Esophagus mucosa (tissue), 1 donor: ENCODE measurements around the gene ATP8B3. TPM values are rescaled to one million over a fixed set of nuclear protein-coding genes. Genes with fewer than 3 reads are reported as not detected.

Experiments used
- ATAC-seq: fragments of 200-7000 bp; cut with Tn5 transposase; one replicate; pipeline ENCODE4 v1.9.1; 2020
- total RNA-seq: library from RNA; stranded (reverse); gene quantifications from one replicate; pipeline ENCODE4 v1.2.4, GENCODE V29; 2023
- donor health status: DM: yes; HTN: yes; CAD: no.

Gene ATP8B3
- total RNA-seq, 1 donor from 2014 or later = 1.8 TPM

DNA sequence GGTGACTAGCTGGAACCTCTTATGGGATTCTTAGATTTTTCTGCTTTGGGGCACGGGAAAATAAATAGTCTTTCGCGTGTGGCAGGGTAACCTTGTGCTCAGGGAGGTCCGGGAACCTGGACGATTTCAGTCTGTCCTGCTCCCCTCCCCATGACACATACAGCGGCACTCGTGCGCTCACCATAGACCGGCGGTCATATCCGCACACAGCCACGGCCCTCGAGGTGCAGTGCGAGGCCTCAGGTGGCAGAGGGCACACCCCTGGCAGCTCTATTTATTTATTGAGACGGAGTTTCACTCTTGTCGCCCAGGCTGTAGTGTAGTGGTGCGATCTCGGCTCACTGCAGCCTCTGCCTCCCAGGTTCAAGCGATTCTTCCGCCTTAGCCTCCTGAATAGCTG, 55.8 kb downstream of the ATP8B3 start:
- ATAC-seq = peak; percentile 29

DNA sequence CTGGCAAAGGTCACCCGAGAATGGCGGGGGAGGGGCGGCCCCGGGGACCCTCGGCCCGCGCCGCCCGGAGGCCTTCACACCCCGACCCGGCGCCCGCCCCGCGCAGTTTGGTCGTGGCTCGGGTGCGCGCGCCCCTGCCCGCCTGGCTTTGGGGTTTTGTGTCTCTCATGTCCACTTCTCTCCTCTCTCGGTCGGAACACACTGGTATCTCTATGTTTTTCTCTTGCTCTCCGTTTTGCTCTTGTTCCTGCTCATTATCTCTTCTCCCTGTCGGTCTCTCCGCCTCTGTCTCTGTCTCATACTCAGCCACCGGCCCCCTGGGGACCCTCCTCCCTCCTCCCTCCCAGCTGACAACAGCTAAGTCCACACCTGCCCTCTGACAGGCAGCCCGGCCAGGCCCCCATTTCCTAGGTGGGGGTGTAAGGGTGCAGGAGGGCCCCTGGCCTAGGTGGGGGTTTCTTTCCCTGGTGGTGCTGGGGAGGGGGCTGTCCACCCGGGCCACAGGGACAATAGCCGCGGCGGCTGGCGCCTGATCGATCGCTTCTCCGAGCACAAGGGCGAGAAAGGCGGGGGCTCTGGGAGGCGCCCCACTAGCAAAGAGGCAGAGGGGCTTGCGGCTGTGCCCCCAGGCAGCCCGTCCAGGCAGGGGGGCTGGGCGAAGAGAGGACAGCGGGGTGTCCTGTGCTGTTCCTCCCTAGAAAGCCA, 56.5 kb downstream of the ATP8B3 start:
- ATAC-seq = no peak

DNA sequence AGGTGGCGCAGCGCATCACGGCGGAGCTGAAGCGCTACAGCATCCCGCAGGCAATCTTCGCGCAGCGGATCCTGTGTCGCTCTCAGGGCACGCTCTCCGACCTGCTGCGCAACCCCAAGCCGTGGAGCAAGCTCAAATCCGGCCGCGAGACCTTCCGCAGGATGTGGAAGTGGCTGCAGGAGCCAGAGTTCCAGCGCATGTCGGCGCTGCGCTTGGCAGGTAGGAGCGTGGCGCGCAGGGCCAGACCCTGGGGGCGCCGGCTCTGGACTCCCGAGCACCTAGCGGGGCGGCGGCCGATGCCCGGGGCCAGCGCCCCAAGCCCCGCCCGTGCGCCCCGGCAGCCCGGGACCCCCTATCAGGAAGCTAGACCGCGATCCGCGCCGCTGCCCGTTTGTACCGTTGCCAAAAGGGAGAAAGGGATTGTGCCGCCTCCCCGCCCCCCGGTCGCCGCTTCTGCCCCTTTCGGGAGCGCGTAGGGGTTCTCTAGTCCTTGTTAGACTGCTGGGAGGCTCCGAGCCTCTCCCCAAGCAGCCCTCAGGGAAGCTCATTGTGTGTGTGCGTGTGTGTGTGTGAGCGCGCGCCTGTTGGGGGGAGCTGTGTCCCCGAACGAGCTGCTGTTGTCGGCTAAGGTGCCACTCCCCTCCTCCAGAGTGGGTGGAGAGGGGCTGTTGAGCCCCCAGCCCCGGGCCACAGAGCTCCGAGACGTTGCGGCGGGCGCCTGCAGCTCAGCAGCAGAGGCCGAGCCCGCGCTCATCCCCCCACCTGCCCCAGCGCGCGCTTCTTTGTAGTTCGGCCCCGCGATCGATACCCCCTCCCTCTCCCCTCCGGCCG, 57.2 kb downstream of the ATP8B3 start:
- no peak for ATAC-seq

DNA sequence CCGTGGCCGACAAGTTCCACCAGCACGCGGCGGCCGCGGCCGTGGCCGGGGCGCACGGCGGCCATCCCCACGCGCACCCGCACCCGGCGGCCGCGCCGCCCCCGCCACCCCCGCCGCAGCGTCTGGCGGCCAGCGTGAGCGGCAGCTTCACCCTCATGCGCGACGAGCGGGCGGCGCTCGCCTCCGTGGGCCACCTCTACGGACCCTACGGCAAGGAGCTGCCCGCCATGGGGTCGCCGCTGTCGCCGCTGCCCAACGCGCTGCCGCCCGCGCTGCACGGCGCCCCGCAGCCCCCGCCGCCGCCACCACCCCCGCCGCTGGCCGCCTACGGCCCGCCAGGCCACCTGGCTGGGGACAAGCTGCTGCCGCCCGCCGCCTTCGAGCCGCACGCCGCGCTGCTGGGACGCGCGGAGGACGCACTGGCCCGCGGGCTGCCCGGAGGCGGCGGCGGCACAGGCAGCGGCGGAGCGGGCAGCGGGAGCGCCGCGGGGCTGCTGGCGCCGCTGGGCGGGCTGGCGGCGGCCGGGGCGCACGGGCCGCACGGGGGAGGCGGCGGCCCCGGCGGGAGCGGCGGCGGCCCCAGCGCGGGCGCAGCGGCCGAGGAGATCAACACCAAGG, 57.9 kb downstream of the ATP8B3 start:
- no peak for ATAC-seq

DNA sequence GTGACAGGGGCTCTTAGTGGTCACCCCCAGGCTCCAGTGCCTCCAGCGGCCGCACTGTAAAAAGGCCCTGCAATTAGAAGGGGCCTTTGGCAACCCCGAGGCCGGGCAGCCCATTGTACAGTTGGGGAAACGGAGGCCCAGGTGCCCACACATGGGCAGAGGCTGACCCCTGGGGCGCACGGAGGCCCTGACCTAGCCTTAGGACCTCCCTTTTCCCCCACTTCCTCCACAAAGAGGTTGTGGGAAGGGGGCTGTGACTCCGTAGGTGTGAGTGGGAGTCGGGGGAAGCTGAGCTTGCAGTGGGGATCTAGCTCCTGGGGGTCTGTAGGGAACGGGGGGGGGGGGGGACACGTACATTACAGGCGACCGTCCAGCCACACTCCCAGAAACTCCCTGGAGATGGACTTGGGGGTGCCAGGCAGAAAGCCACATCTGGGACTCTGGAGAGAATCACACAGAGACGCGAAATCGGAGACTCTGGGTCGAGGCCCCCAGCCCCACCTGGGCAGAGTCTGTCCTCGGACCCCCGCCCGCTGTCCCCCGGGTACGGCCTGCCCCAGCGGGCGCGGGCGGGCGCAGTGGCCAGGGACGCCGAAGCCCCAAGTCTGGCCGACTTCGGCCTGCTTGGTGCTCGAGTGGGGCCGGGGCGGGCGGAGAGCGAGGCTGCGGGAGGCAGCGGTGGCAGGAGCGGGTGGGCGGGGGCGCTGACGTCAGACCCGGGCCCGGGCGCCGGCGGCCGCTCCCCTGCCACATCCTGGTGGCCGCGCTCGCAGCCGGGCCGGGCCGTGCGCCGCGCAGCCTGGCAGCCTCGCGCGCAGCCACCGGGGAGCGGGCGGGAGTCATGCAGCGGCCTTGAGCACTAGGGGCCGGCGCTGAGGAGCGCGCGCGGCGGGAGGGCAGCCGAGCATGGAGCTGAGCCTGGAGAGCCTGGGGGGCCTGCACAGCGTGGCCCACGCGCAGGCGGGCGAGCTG, 59.0 kb downstream of the ATP8B3 start, which contains the start of gene ONECUT3:
Gene ONECUT3, plus strand, starts transcription at position 750 of the 972 bp plus-strand sequence. Its CDS starts 157 bp downstream, at position 907.
- no peak for ATAC-seq

DNA sequence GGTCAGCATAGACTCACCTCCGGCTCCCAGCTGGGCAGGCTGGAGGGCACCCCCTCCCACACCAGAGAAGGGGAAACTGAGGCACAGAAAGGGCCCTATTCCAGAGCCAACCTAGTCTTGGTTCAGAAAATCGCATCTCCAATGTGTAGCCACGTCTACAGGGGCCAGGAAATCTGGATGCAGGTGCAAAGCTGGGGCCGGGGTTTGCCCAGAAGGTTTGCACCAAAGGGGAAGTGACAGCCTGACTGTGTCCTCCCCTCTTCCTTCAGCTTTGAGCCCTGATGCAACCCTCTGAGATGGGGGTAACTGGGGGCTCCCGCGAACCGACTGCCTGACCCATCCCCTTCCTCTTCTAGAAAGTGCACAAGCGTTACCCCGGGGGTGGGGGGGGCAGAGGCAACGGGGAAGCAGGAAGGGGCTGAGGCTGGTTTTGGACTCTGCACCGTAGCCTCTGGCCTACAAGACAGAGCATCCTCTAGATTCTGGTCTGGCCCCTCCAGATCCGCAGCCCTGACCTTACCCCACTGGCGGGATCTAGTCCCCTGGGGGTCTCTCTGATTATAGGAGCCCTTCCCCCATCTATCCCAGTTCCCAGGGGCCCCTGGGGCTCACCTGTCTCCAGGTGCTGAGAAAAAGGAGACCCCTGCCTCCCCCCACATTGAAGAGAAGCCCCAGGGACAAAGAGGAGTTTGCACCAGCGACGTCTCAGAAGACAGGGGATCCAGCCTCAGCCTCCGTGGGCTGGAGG, 59.9 kb downstream of the ATP8B3 start:
- ATAC-seq = no peak

DNA sequence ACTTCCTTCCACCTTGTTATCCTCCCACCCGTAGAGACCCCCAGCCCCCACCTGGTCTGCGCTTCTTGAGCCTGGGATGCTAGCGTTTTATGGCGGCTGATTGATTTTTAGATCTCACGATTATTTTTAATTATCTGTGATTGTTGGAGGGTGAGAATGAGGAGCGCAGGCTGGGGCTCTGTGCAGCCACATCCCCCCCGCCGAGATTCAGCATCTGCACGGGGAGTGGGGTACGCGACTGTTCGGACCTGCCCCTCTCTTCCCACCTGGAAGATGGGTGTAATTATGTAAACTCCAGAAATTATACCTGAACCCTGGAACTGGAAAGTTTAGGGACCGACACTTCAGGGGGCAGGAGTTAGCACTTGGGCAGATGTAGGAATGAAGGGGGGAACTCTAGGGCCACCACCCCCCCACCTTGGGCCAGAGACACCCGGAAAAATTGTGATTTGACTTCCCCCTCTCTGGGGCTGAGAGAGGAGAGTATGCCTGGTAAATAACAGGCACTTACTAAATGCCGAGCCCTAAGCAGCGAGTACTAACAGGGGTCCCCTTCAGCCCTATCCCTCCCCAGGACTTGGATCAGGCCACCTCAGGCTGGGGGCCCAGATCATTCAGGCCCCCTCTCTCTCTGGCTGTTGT, 60.6 kb downstream of the ATP8B3 start:
- ATAC-seq = no peak

DNA sequence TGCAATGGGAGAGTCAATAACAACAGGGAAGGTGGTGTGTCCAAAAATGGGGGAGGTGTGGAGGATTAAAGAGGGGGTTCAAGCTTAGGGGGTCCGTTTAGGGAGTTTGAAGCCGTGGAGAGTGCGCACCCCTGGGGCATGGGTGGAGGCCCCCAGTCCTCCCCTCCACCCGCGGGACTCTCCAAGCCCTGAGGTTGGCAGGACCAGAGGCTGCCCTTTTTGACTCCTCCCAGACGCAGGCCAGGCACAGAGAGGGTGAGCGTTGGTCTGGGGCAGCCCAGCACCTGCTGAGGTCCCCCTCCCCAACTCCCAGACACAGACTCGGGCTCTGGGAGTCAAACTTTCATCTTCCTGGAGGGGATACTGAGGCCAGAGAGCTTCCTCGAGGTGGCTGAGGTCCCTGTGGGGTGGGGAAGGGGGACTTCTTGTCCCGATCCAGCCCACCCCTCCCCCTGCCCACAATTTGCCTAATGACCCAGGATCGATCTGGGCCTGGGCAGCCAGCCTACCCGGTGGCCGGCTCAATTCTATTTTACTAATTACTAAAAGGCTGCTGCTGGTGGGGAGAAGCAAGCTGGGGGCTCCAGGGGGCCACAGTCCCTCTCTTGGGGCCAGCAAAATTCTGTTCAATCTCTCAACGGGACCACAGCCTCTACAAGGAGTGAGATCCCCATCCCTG, 61.6 kb downstream of the ATP8B3 start:
- ATAC-seq = no peak

DNA sequence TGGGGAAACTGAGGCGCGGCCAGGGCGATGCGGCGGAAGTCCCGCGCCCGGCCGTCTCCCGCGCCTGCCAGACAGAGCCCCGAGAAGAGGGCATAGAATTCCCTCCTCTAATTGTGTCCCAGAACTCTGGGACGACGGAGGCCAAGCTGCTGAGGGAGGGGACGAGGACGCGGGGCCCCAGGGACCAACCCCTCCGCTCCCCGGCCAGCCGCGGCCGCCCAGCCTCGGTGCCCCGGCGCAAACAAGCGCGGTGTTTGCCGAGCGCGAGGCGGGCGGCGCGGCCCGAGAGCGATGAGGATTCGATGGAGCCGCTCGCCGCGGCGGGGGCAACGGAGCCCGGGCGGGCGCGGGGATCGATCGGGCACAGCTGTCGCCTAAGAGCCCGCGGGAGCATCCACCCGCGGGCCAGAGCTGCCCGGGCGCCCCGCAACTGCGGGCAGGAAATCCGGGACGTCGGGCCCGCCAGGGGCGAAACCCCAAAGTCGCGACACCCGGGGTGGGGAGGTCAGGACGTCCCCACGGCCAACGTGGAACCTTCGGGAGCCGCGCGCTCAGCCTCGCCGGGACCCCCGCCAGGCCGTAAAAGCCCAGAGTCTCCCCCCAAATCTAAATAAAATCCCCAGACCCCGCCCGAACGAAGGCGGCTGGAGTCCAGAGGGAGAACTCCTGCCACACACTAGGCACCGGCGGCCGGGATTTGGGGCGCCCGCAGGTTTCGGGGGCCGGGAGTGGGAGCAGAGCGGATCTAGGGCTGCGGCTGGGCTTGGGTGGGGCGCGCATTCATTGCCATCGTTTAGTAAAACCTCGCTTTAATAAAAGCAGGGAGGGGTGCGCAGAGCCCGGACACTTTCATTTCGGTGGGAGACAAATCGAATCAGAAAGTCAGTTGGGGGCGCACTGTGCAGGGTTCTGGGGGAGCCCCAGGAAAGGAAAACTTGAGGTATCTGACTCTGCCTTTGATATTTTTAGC, 62.4 kb downstream of the ATP8B3 start:
- ATAC-seq = no peak

DNA sequence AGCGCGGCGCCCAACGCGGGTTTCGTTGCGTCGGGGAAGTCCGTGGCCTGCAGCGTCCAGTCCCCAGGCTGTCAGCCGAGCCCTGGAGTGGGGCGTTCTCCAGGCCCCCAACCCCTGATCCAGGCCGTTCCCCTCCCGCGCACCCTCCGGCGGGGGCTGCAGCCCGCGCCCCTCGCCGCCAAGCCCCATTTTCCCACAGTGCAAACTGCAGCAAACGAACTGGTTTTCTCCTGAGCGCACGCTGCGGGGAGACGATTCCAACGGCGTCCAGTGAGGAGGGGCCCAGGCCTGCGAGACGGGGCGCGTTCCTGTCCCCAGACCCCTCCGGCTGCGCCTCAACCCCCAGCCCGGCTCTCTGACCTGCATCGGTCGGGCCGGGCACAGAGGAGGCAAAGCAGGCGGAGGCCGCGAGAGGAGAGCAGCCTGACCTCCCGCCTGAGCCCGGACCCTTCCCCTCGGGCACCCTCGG, 63.2 kb downstream of the ATP8B3 start:
- no peak for ATAC-seq

DNA sequence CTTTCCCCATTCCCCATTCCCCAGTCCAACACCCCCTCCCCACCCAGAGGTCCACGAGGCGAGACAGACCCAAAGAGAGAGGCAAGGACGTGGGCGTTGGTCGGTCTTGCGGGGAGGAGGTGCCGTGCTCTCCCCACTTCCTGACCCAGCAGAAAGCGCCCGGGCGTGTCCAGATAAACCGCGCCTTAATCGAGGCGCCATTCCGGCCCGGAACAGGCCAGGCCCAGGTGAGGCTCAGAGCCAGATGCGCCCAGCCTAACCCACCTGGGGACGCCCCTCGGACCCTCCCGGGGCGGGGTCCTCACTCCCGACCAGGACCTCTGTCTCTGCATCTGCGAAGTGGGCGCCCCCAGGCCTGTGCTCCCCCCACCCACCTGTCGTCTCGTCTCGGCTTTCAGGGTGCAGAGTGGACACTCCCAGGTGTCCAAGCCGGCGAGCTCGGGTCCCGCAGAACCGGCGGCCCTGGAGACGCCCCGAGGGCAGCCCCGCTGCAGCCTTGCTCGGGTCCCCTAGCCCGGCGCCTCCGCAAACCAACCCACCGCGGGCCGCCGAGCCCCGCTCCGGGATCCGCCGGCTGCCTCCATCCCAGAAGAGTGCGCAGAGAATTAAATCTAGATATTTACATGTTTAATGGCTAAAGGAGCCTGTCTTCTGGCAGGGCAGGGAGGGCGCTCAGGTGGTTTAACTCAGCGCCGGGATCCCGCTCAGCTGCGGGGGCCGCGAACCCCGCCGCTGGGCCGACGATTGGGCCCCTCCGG, 63.8 kb downstream of the ATP8B3 start:
- ATAC-seq = peak; percentile 50

DNA sequence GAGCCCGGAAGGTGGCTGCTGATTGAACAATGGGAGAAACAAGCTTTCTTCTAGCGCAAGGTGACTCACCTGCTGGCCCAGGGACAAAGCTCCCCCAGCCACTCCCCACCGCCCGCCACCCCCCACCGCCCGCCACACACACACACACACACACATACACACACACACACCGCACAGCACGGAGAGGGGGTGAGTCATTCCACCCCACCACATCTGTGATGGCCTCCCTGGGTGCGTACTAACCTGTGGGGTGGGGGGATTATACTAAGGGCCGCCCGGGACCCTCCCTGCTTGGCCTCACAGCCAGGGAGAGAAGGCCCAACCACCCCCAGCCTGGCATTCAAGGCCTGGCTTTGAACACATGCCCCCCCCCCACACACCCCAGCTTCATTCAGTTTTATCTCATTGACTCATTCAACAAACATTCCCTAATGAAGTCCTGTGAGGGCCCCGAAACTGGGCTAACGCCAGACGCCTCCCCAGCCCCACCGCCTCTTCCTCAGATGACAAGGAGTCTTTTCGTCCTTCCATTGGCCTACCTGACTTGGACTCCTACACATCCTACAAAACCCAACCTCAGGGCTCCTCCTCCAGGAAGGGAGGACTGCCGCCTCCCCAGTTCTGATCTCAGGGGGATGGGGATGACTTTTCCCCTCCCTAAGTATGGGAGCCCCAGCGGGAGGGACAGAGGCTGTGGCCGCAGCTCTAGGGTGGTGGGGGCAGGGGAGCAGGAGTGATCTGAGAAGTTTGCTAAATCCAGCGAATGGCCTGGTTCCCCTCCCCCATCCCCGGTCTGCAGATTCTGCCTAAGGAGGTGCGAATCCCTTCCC, 64.6 kb downstream of the ATP8B3 start:
- ATAC-seq = peak; percentile 79

DNA sequence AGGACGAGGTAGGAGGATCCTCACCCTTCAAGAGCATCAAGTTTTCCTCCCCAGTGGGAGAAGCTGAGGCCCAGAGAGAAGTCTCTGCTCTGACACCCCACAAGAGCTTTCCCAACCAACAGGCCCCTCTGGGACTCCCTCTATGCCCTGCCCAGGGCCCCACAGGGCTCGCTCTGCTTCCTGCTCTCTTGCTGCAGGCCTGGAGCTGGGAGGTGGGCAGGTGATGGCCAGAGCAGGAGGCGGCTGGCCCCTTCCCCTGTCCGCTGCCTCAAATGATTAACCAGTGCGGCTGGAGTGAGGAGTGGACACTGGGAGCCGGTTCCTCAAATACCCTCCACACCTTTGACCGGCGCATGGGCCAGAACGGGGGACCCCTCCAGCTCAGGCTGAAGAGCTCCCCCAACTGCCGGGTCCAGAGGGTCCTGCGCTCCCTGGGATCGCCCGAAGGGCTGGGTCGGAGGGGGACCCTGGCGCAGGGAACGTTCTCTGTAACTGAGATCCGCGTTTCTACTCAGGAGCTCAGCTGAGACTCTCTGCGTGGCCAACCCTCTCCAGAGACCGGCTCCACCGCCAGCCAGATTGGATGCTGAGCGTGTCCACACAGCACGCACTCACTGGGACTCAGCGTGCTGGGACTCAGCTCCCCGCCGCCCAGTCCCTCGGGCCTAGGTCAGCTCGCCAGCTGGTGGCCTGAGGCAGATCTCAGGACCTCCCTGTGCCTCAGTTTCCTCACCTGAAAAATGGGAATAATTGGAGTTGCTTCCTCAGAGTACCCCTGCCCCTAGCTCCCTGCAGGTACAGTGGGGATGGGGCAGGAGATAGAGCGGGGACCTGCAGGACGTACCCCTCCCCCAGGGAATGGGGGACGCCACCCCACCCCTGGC, 65.4 kb downstream of the ATP8B3 start:
- peak; percentile 72 for ATAC-seq

DNA sequence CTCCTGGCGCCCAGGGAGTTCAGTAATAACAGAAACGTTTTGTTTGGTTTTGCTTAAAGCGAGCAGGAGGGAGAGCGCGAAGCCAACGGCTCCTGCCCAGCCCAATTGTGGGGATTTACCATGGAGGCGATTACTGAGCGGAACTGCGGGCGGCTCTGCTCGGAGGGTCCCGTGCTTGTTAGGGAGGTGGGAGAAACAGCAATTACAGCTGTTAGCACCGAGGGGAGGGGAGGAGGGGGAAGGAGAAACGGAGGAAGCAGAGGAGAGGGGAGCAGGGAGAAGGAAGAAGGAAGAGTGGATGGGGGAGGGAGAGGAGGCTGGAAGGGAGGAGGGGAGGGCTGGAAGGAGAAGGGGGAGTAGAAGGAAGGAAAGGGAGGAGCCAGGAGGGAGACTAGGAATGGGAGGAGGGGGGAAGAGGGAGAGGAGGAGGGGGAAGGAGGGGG, 66.5 kb downstream of the ATP8B3 start:
- ATAC-seq = no peak

DNA sequence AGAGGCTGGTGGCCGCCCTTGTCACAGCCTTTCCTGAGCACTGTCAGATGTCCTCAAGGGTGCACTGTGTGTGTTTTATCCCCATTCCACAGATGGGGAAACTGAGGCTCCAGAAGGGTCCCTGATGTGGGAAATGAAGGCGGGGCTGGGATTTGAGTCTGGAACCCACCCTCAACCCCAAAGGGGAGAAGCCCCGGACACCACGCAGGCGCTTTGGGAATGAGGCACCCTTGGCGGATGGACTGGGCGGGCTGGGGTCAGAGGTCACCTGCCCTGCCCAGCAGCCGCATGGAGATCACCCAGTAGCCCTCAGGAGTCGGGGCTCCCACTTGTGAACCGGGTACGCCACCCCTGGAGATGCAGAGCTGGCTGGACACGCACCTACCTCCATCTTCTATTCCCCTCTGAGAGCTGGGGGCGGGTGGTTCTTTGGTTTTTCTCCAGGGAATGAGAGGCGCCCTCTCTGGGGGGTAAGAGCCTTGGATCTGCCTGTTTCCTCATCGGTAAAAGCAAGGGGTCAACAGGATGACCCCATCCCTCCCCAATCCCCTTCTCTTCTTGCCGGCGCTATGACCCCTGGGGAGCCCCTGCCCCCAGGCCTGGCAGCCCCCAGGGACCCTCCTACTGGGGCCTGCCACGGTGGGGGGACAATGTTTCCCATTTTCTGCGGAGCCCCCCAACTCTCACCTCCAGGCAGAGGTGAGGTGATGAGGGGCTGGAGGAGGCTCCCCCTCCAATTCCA, 67.1 kb downstream of the ATP8B3 start:
- ATAC-seq = no peak
